Astrocyte of the cerebellum (primary cell): ENCODE measurements around the gene MYO5A.

ENCODE experiments used
- DNase-seq: peaks from one replicate; pipeline ENCODE4 v3.0.0-alpha.2; 2011; ENCODE audit warnings: low read depth
- H3K4me3 ChIP-seq: 2 replicates; pipeline ENCODE4 v1.5.1; 2011; ENCODE audit warnings: mild to moderate bottlenecking, low read depth, low read length, moderate library complexity
- in situ Hi-C: cut with HindIII; loops from 2 replicates; pipeline ENCODE4 v1.10.0; 2017; ENCODE audit warnings: low sequenced_read_pairs
- TF ChIP-seq, protein P1 (sequence below): IDR thresholded peaks from 2 replicates; pipeline ENCODE4 v1.5.1; 2012; ENCODE audit warnings: low read length, low read depth, moderate library complexity, mild to moderate bottlenecking; ENCODE audit errors: missing control alignments

The MYO5A gene

DNA sequence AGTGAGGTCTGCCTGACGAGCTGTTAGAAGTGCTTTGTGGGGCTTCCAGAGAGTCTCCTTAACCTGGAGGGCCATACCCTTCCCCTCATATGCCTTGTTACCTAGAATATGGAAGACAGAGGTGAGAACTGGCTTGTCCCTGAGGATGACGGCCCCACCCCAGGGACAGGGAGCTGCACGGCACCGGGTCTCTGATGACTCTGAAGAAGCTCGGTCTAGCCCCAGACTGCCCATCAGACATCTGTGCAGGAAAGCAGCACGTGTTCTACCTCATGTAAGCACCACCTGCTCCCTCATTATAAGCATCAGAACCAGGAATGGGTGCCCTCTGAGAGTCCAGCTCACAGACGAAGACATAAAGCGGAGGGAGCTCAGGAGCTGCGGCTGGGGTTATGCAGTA is 251.1 kb downstream of the MYO5A start:
- TF ChIP-seq, protein P1, sequence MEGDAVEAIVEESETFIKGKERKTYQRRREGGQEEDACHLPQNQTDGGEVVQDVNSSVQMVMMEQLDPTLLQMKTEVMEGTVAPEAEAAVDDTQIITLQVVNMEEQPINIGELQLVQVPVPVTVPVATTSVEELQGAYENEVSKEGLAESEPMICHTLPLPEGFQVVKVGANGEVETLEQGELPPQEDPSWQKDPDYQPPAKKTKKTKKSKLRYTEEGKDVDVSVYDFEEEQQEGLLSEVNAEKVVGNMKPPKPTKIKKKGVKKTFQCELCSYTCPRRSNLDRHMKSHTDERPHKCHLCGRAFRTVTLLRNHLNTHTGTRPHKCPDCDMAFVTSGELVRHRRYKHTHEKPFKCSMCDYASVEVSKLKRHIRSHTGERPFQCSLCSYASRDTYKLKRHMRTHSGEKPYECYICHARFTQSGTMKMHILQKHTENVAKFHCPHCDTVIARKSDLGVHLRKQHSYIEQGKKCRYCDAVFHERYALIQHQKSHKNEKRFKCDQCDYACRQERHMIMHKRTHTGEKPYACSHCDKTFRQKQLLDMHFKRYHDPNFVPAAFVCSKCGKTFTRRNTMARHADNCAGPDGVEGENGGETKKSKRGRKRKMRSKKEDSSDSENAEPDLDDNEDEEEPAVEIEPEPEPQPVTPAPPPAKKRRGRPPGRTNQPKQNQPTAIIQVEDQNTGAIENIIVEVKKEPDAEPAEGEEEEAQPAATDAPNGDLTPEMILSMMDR = no peak
- no peak overlapping the region for H3K4me3 ChIP-seq
- in situ Hi-C loops = no loop called here
- no peak for DNase-seq

DNA sequence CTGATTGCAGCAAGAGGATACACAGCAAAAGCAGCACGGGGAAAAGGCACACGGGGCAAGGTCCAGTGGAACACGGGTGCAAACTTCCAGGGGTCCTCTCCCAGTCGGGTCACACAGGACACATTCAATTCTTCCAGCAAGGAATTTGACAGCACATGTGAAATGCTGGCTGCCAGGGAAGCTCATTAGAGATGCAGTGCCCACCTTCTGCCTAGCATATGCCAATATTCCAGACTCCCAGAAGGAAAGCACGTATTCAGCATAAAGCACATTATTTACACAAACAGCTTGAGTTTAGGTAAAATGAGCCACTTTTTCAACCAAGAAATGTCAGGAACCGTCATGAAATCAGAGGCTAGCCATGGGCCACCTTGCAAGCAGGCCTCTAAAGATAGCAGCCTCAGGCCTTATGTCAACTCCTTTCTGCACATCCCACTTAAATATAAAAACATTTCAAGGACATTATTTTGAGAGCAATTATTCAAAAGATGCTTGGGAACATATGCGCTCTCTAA is 252.4 kb downstream of the MYO5A start:
- no peak for DNase-seq
- in situ Hi-C loops = no loop called here
- H3K4me3 ChIP-seq = no peak overlapping the region
- TF ChIP-seq, protein P1 = no peak

DNA sequence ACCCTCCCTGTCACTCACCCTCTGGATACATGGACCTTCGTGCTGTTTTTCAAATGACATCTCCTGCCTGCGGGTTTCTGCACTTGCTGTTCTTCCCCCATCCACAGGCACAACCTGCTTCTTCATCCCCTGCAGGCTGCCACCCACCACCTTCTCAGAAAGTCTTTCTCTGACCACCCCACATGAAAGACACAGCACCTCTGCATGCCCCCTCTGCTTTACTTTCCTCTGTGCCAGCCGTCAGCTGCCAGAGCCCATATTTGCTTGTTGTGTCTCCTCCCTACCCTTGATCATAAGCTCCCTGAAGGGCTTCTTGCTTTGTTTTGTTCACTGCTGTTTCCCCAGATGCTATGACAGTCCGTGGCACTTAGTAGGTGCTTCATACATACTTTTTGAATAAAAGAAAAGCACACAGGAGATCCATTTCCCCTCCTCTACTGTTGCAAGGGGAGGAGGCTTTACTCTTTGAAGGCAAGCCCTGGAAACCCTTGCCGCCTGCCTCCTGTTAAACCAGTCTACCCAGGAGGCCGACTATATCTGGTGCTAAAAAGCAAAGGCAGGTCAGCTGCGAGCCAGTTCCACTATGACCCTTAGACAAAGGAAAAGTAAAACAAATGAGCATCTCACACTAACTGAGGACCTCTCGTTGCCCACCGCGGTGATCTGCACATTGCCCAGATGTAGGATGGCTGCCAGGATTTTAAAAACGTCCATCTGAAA is 265.0 kb downstream of the MYO5A start:
- TF ChIP-seq, protein P1 = no peak
- no peak overlapping the region for H3K4me3 ChIP-seq
- in situ Hi-C loops = no loop called here
- no peak for DNase-seq

DNA sequence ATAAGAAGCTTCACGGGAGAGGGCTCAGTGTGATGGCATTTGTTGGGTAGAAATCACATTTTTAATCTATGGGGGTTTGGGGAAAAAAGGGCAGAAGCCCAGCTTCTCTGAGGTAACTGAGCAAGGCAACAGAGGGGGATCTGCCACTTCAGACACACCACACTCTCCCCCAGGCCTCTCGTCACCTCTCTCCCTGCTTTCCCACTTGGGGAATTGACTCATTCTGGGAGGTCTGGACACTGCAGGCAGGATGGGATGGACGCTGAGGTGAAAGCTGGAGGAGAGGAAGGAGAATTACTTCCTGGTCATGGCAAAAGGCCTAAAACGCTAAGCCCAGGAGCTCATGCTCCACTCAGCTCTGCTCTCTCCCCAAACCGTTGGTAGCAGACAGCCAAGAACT is 266.3 kb downstream of the MYO5A start:
- TF ChIP-seq, protein P1 = no peak
- DNase-seq = no peak
- no peak overlapping the region for H3K4me3 ChIP-seq
- in situ Hi-C loops = no loop called here

DNA sequence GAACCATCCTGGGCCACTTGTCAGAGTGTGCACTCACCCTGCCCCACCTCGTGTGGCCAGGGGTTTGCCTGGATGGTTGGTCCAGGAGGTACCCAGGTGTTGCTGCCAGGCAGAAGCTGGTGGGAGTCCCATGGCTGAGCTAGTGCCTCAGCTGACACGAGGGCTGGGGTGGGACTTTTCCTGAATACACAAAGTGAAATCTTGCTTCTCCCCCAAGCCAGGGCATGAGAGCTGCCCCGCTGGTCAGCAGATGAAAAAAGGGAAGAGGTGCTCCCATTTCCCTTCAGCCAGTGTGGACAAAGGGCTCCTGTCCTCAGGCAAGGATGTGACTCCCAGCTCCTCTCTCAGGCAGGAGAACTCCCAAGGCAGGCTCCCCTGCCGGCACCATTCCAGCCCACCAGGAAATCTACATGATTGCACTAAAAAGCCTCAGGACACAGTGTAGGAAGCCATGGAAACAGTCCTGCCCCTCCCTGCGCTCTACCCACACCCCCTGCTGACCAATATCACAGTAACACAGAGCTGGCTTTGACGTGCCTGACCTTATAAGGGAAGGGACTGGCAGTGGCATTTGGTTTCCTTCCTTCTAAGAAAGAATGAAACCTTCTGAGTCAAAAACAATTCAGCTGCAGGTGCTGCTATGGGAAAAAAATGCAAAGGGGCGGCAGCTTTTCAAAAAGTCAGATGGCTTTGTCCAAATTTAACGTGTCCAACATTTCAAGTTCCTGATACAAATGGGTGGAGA is 267.0 kb downstream of the MYO5A start:
- TF ChIP-seq, protein P1 = no peak
- H3K4me3 ChIP-seq = no peak overlapping the region
- DNase-seq = peak; percentile 83
- in situ Hi-C loops = no loop called here

DNA sequence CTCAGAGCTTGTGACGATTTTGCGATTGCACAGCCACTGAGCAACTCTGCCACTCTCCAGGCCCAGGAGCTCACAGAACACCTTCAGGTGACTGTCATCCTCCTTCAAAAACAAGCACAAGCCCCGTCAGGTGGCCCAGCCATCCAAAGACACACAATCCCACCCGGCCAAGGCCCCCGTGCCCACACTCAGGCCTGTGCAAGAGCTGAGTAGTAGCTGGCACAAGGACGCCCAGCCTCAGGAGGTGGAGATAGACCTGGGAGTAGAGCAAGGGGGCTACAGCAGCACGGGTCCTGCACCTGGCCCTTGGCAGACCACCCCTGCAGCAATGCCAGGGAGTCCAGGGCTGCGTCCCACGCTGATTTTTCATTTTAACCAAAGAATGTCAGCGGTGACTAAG is 267.7 kb downstream of the MYO5A start:
- H3K4me3 ChIP-seq = no peak overlapping the region
- TF ChIP-seq, protein P1 = no peak
- no peak for DNase-seq
- in situ Hi-C loops = no loop called here
